GM21825 (cell line): ENCODE results near the gene MPZ.
"Not testable (repeated sequence)": the region's sequence is repeated elsewhere in the genome, so short reads cannot be mapped to it uniquely, and the experiment has no call there.

Source experiments
- ATAC-seq: cut with Tn5 transposase; IDR thresholded peaks from one replicate; pipeline ENCODE4 v1.9.1; 2021; ENCODE audit warnings: mild to moderate bottlenecking, moderate library complexity; ENCODE audit not compliant: unreplicated experiment

MPZ gene

GRCh38 chr1:161258439-161259344 lies 51.1 kb downstream of the MPZ start, which contains the start of gene PCP4L1:
Gene PCP4L1 (plus strand): TSS chr1:161258745. CDS start chr1:161258975, 230 bp downstream.
- ATAC-seq: peak; percentile 61

- ATAC-seq: not testable (repeated sequence)
These were observed 52.7 kb downstream of the MPZ start for GRCh38 chr1:161257109-161257508.

GRCh38 chr1:161255955-161256520 lies 53.7 kb downstream of the MPZ start:
- ATAC-seq: not testable (repeated sequence)

GRCh38 chr1:161255302-161255701 lies 54.5 kb downstream of the MPZ start:
- not testable (repeated sequence) for ATAC-seq
